ENCODE data around the gene PTH2R.
"Not testable (repeated sequence)": the region's sequence is repeated elsewhere in the genome, so short reads cannot be mapped to it uniquely, and the experiment has no call there.

PTH2R gene

GRCh38 chr2:208464205-208464604 lies 57.6 kb downstream of the PTH2R start:
- no peak for FAIRE-seq
- TF ChIP-seq POLR2AphosphoS5 (IDR thresholded peaks at IDR 0.05; ENCODE audit: low read depth, low read length), result no peak
- TF ChIP-seq POLR2A (IDR thresholded peaks at IDR 0.05; ENCODE audit: low read depth, low read length), result no peak

GRCh38 chr2:208466151-208466919 lies 59.7 kb downstream of the PTH2R start:
- DNase-seq (ENCODE audit: insufficient read length) (no peak), FAIRE-seq (peak; percentile 79)
- no peak for TF ChIP-seq TAF1 (IDR thresholded peaks at IDR 0.05; ENCODE audit: borderline replicate concordance, low read depth, low read length)
- TF ChIP-seq POLR2AphosphoS5 (IDR thresholded peaks at IDR 0.05; ENCODE audit: low read depth, low read length), result no peak
- no peak for TF ChIP-seq POLR2A (IDR thresholded peaks at IDR 0.05; ENCODE audit: low read depth, low read length)

More at GRCh38 chr2:208464205-208464604, 57.6 kb downstream of the PTH2R start:
- no peak for DNase-seq (ENCODE audit: insufficient read length)

GRCh38 chr2:208466920-208467298 lies 60.3 kb downstream of the PTH2R start:
- FAIRE-seq (no peak), DNase-seq (ENCODE audit: insufficient read length) (no peak)
- TF ChIP-seq POLR2AphosphoS5 (IDR thresholded peaks at IDR 0.05; ENCODE audit: low read depth, low read length) (no peak), TAF1 (IDR thresholded peaks at IDR 0.05; ENCODE audit: borderline replicate concordance, low read depth, low read length) (no peak), POLR2A (IDR thresholded peaks at IDR 0.05; ENCODE audit: low read depth, low read length) (no peak)

GRCh38 chr2:208467564-208467963 lies 61.0 kb downstream of the PTH2R start:
- TF ChIP-seq POLR2AphosphoS5 (IDR thresholded peaks at IDR 0.05; ENCODE audit: low read depth, low read length) (no peak), POLR2A (IDR thresholded peaks at IDR 0.05; ENCODE audit: low read depth, low read length) (no peak), TAF1 (IDR thresholded peaks at IDR 0.05; ENCODE audit: borderline replicate concordance, low read depth, low read length) (no peak)
- DNase-seq (ENCODE audit: insufficient read length) (no peak), FAIRE-seq (no peak)

- TF ChIP-seq TAF1 (IDR thresholded peaks at IDR 0.05; ENCODE audit: borderline replicate concordance, low read depth, low read length) (no peak), POLR2AphosphoS5 (IDR thresholded peaks at IDR 0.05; ENCODE audit: low read depth, low read length) (no peak), POLR2A (IDR thresholded peaks at IDR 0.05; ENCODE audit: low read depth, low read length) (no peak)
- FAIRE-seq, result no peak
These were observed 71.1 kb downstream of the PTH2R start for GRCh38 chr2:208477741-208478140.

GRCh38 chr2:208479342-208479741 lies 72.8 kb downstream of the PTH2R start:
- DNase-seq (ENCODE audit: insufficient read length) (no peak), FAIRE-seq (no peak)
- TF ChIP-seq POLR2A (IDR thresholded peaks at IDR 0.05; ENCODE audit: low read depth, low read length) (no peak), TAF1 (IDR thresholded peaks at IDR 0.05; ENCODE audit: borderline replicate concordance, low read depth, low read length) (no peak), POLR2AphosphoS5 (IDR thresholded peaks at IDR 0.05; ENCODE audit: low read depth, low read length) (no peak)

More at GRCh38 chr2:208477741-208478140, 71.1 kb downstream of the PTH2R start:
- no peak for DNase-seq (ENCODE audit: insufficient read length)

GRCh38 chr2:208481945-208482344 lies 75.4 kb downstream of the PTH2R start:
- FAIRE-seq; DNase-seq (ENCODE audit: insufficient read length): not testable (repeated sequence)

GRCh38 chr2:208482453-208483015 lies 75.9 kb downstream of the PTH2R start:
- not testable (repeated sequence) for DNase-seq (ENCODE audit: insufficient read length); FAIRE-seq

GRCh38 chr2:208485390-208485789 lies 78.8 kb downstream of the PTH2R start:
- no peak for TF ChIP-seq POLR2A (IDR thresholded peaks at IDR 0.05; ENCODE audit: low read depth, low read length)
- no peak for TF ChIP-seq POLR2AphosphoS5 (IDR thresholded peaks at IDR 0.05; ENCODE audit: low read depth, low read length)
- TF ChIP-seq TAF1 (IDR thresholded peaks at IDR 0.05; ENCODE audit: borderline replicate concordance, low read depth, low read length), result no peak
- FAIRE-seq, result no peak
- DNase-seq (ENCODE audit: insufficient read length), result no peak

GRCh38 chr2:208488686-208489564 lies 82.3 kb downstream of the PTH2R start:
- FAIRE-seq (no peak), DNase-seq (ENCODE audit: insufficient read length) (no peak)
- TF ChIP-seq TAF1 (IDR thresholded peaks at IDR 0.05; ENCODE audit: borderline replicate concordance, low read depth, low read length) (no peak), POLR2A (IDR thresholded peaks at IDR 0.05; ENCODE audit: low read depth, low read length) (no peak), POLR2AphosphoS5 (IDR thresholded peaks at IDR 0.05; ENCODE audit: low read depth, low read length) (no peak)

- TF ChIP-seq POLR2AphosphoS5 (IDR thresholded peaks at IDR 0.05; ENCODE audit: low read depth, low read length) (no peak), TAF1 (IDR thresholded peaks at IDR 0.05; ENCODE audit: borderline replicate concordance, low read depth, low read length) (no peak), POLR2A (IDR thresholded peaks at IDR 0.05; ENCODE audit: low read depth, low read length) (no peak)
- DNase-seq (ENCODE audit: insufficient read length), result no peak
- FAIRE-seq, result no peak
These were observed 83.1 kb downstream of the PTH2R start for GRCh38 chr2:208489687-208490086.

GRCh38 chr2:208490492-208490891 lies 83.9 kb downstream of the PTH2R start:
- FAIRE-seq (no peak), DNase-seq (ENCODE audit: insufficient read length) (no peak)
- TF ChIP-seq POLR2AphosphoS5 (IDR thresholded peaks at IDR 0.05; ENCODE audit: low read depth, low read length), result no peak
- TF ChIP-seq TAF1 (IDR thresholded peaks at IDR 0.05; ENCODE audit: borderline replicate concordance, low read depth, low read length), result no peak
- no peak for TF ChIP-seq POLR2A (IDR thresholded peaks at IDR 0.05; ENCODE audit: low read depth, low read length)
